Activated naive CD4-positive, alpha-beta T cell treated with anti-CD3 and anti-CD28 coated beads for 36 hours (primary cell): ENCODE measurements around the gene PSTPIP1. TPM values are rescaled to one million over a fixed set of nuclear protein-coding genes. Genes with fewer than 3 reads are reported as not detected.

ENCODE experiments used
- CTCF ChIA-PET: fragments of 350-600 bp; sonication (Branson Sonifier 250); formaldehyde crosslinking; loops from one replicate; lab custom pipeline; 2021; ENCODE audit warnings: antibody characterized with exemption; lab: Charles Lee
- DNase-seq: peaks from one replicate; pipeline ENCODE4 v3.0.0-alpha.2; 2020
- H3K27ac Mint-ChIP-seq: one replicate; pipeline ENCODE4 v1.8.0; 2021; ENCODE audit warnings: mild to moderate bottlenecking, mixed read lengths
- H3K27me3 Mint-ChIP-seq: one replicate; pipeline ENCODE4 v1.8.0; 2021; ENCODE audit warnings: low read depth, mixed read lengths
- H3K36me3 Mint-ChIP-seq: one replicate; pipeline ENCODE4 v1.8.0; 2021; ENCODE audit warnings: low read depth, mixed read lengths
- H3K4me1 Mint-ChIP-seq: one replicate; pipeline ENCODE4 v1.8.0; 2021; ENCODE audit warnings: low read depth, mixed read lengths
- H3K4me3 Mint-ChIP-seq: one replicate; pipeline ENCODE4 v1.8.0; 2021; ENCODE audit warnings: mild to moderate bottlenecking, moderate library complexity, mixed read lengths
- H3K9me3 Mint-ChIP-seq: one replicate; pipeline ENCODE4 v1.8.0; 2021; ENCODE audit warnings: mixed read lengths
- intact Hi-C: fragments of 100-400 bp; cut with micrococcal nuclease; formaldehyde crosslinking; loops from one replicate; pipeline ENCODE4 v1.15.1; 2023
- total RNA-seq, 2 experiments: library from RNA; stranded (reverse); gene quantifications; one replicate each; pipeline ENCODE4 v1.2.3, GENCODE V29; 2021

Gene PSTPIP1
- total RNA-seq, 2 experiments from 2014 or later, result 94.2 to 102 TPM

DNA sequence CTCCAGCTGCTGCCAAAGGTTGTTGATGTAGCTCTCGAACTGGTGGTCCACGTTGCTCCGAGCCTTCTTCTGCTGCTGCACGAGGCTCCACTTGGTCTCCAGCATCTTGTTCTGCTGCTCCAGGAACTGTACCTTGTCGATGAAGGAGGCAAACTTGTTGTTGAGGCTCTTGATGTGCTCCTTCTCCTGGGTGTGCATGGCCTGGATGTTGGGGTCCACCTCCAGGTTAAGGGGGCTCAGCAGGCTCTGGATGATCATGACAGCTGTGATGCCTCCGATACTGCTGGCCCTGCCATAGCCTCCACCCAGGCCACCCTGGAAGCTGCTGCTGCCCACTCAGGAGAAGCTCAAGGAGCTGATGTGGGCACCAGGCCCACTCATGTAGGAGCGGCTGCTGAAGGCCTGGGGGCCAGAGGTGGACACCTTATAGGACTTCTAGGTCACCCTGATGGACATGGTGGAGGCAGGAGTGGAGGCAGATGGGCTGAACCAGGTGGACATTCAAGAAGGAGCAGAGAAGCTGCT, 14.9 kb upstream of the PSTPIP1 start:
- Mint-ChIP-seq H3K9me3 (peaks cover 3% of the 10 kb centered on the region), H3K36me3 (no peaks in the 10 kb centered on the region), H3K27ac (no peak overlapping the region), H3K27me3 (no peaks in the 10 kb centered on the region), H3K4me1 (peaks cover 14% of the 10 kb centered on the region), H3K4me3 (no peak overlapping the region)
- CTCF ChIA-PET, result interaction anchor here (0.6 to 2.1 kb wide), 3 partner anchors 8 to 654 kb away, joined by 3 to 7 read pairs (median 3); no protein-coding TSS in a partner anchor
- DNase-seq, result no peak
- intact Hi-C loops, result no loop called here

GRCh38 chr15:76982356-76982755, 12.6 kb upstream of the PSTPIP1 start:
- Mint-ChIP-seq H3K9me3 (peaks cover 3% of the 10 kb centered on the region), H3K4me3 (no peak overlapping the region), H3K27ac (no peak overlapping the region), H3K4me1 (peaks cover 15% of the 10 kb centered on the region), H3K36me3 (no peaks in the 10 kb centered on the region), H3K27me3 (no peaks in the 10 kb centered on the region)
- intact Hi-C loops, result no loop called here
- no peak for DNase-seq
- CTCF ChIA-PET, result interaction anchor here (1.0 to 3.4 kb wide), 3 partner anchors 9 to 53 kb away, joined by 3 to 17 read pairs (median 5); no protein-coding TSS in a partner anchor

- intact Hi-C loops, result no loop called here
- H3K4me3 Mint-ChIP-seq, result no peak overlapping the region
- peaks cover 18% of the 10 kb centered on the region for H3K4me1 Mint-ChIP-seq
- no peak for DNase-seq
- H3K27me3 Mint-ChIP-seq, result no peaks in the 10 kb centered on the region
- H3K27ac Mint-ChIP-seq, result no peak overlapping the region
- CTCF ChIA-PET, result interaction anchor here (1.0 to 3.4 kb wide), 3 partner anchors 9 to 52 kb away, joined by 3 to 17 read pairs (median 5); no protein-coding TSS in a partner anchor
- peaks cover 3% of the 10 kb centered on the region for H3K9me3 Mint-ChIP-seq
- H3K36me3 Mint-ChIP-seq, result no peaks in the 10 kb centered on the region
These were observed 12.2 kb upstream of the PSTPIP1 start for GRCh38 chr15:76982756-76983155.

DNA sequence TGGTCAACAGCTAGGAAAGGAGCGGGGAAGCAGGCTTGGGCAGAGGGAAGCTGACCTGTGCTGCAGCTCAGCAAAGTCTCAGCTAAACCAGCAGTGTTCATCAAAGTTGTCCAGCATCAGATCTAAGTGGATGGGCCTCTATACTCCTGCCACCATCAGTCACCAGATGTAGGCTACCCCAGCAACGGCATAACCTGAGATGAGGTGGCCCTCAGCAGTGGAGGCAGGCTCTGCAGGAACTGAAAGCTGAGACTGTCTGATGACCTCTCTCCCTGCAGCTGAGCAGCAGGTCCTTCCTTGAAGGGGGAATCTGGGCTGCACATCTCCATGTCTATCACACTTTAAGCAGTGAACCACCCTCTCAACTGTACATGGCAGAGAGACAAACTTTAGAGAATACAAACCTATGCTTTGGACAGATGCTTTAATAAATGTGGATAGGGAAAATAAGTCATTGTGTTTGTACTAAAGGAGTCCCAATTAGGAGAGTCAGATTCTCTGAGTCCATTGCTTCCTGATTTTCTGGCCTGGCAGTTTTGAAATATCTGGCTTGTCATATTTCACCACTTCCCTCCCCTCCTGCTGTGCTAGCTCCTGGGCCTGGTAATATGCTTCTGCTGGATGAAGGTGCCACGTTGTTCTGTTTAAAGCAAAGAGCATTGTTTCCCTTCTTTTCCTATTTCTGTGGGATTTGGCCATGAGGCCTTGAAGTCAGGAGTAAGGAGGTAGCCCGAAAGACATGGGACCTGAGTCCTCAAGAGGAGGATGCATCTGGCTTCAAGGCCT, 11.1 kb upstream of the PSTPIP1 start:
- intact Hi-C loops, result no loop called here
- Mint-ChIP-seq H3K27ac (no peak overlapping the region), H3K27me3 (no peaks in the 10 kb centered on the region), H3K4me3 (no peak overlapping the region), H3K9me3 (no peaks in the 10 kb centered on the region), H3K4me1 (peaks cover 28% of the 10 kb centered on the region), H3K36me3 (no peaks in the 10 kb centered on the region)
- CTCF ChIA-PET, result interaction anchor here (1.0 to 3.4 kb wide), 3 partner anchors 10 to 51 kb away, joined by 3 to 17 read pairs (median 5); no protein-coding TSS in a partner anchor
- no peak for DNase-seq

- Mint-ChIP-seq H3K36me3 (no peaks in the 10 kb centered on the region), H3K4me3 (no peak overlapping the region), H3K9me3 (no peaks in the 10 kb centered on the region), H3K27ac (peak overlapping the region; percentile 50), H3K4me1 (peaks cover 40% of the 10 kb centered on the region), H3K27me3 (no peaks in the 10 kb centered on the region)
- CTCF ChIA-PET, result interaction anchor here (0.6 to 3.4 kb wide), 6 partner anchors 9 to 190 kb away, joined by 3 to 12 read pairs (median 4); no protein-coding TSS in a partner anchor
- intact Hi-C loops, result loop anchor here (5.0 kb wide), 1 partner anchor 79 kb away; the partner anchor contains the start of gene SCAPER
- DNase-seq, result peak; percentile 35
These were observed 8.2 kb upstream of the PSTPIP1 start for GRCh38 chr15:76986743-76987142.

GRCh38 chr15:76987276-76987675, 7.7 kb upstream of the PSTPIP1 start:
- Mint-ChIP-seq H3K4me1 (peaks cover 38% of the 10 kb centered on the region), H3K27me3 (no peaks in the 10 kb centered on the region), H3K9me3 (no peaks in the 10 kb centered on the region), H3K4me3 (no peak overlapping the region), H3K36me3 (no peaks in the 10 kb centered on the region), H3K27ac (peak overlapping the region; percentile 98)
- CTCF ChIA-PET, result interaction anchor here (0.6 to 3.4 kb wide), 12 partner anchors 8 to 189 kb away, joined by 3 to 12 read pairs (median 4); no protein-coding TSS in a partner anchor
- DNase-seq, result no peak
- intact Hi-C loops, result loop anchor here (5.0 kb wide), 1 partner anchor 80 kb away; the partner anchor contains the start of gene SCAPER

GRCh38 chr15:76987896-76988860, 6.7 kb upstream of the PSTPIP1 start:
- Mint-ChIP-seq H3K4me3 (peak overlapping the region; percentile 53), H3K9me3 (no peaks in the 10 kb centered on the region), H3K27ac (peak overlapping the region; percentile 98), H3K36me3 (no peaks in the 10 kb centered on the region), H3K4me1 (peaks cover 43% of the 10 kb centered on the region), H3K27me3 (no peaks in the 10 kb centered on the region)
- intact Hi-C loops, result loop anchor here (1.0 to 5.0 kb wide), 5 partner anchors 9 to 81 kb away; partner anchors contain the start of gene SCAPER
- peak; percentile 92 for DNase-seq
- CTCF ChIA-PET, result interaction anchor here (0.6 to 3.4 kb wide), 11 partner anchors 9 to 175 kb away, joined by 3 to 12 read pairs (median 4); no protein-coding TSS in a partner anchor

DNA sequence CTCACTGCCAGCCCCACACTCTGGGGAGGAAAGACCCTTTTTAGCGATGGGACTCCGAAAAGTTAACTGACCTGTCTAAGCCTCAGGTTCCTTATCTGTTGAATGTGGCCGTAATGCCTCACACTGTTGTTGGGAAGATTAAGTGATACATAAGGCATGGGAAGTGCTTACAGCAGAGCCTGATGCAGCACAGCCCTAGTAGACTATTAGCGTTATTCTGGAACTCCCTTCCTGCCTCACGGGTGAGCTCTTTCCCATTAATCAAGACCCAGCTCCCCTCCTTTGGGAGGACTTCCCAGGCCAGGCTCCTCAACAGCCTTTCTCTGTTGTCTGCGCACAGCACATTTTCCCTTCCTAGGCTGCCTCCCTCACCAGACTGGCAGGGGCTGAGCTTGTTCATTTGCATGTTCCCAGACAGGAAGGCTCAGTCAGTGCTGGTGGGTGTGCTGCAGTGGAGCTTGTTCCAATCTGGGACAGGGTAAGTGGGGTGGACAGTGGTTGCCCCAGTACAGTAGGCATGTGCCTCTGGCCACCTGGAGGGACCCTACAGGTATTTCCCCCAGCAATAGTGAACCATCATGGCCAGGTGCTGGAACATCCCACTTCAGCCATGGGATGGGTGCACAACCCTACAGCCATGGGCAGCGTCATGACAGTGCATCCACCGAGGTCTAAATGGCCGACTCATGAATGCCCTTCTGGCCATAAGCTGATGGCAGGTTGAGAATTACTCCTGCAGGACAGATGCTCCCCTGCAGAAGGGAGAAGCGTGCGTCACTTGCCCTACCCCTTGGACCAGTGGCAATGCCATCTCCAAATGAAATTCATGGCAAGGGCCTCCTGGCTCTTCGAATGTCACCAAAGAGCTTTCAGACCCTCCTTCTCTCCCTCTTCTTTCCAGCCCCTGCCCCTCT, 5.8 kb upstream of the PSTPIP1 start:
- intact Hi-C loops, result loop anchor here (1.0 to 5.0 kb wide), 5 partner anchors 8 to 82 kb away; partner anchors contain the start of gene SCAPER
- CTCF ChIA-PET, result interaction anchor here (0.7 to 3.4 kb wide), 8 partner anchors 10 to 80 kb away, joined by 3 to 12 read pairs (median 4); no protein-coding TSS in a partner anchor
- no peaks in the 10 kb centered on the region for H3K27me3 Mint-ChIP-seq
- H3K27ac Mint-ChIP-seq, result peak overlapping the region; percentile 98
- no peaks in the 10 kb centered on the region for H3K9me3 Mint-ChIP-seq
- H3K36me3 Mint-ChIP-seq, result no peaks in the 10 kb centered on the region
- peaks cover 53% of the 10 kb centered on the region for H3K4me1 Mint-ChIP-seq
- no peak for DNase-seq
- H3K4me3 Mint-ChIP-seq, result peak overlapping the region; percentile 5

DNA sequence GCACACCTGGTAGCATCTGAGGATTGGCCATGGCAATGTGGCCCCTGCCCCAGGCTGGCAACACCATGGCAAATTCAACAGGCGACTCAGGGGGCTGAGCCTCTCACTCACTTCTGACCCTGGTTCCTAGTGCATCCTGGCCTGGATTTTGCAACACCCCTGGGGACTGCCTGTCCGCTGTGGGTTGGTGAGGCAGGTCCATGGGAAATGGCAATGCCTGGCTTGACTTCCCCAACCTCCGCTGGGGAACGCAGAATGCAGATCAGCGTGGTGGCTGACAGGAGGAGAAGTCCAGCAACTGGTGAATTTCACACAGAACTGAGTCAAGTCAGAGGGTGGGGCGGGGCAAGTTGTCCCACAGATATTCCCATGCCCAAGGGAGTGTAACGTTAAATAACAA, 3.9 kb upstream of the PSTPIP1 start:
- intact Hi-C loops, result loop anchor here (10.0 kb wide), 2 partner anchors 1084 to 1536 kb away; partner anchors contain the start of genes SIN3A and TBC1D2B
- peaks cover 59% of the 10 kb centered on the region for H3K4me1 Mint-ChIP-seq
- H3K9me3 Mint-ChIP-seq, result no peaks in the 10 kb centered on the region
- peaks cover 4% of the 10 kb centered on the region for H3K36me3 Mint-ChIP-seq
- DNase-seq, result no peak
- H3K27ac Mint-ChIP-seq, result no peak overlapping the region
- no peaks in the 10 kb centered on the region for H3K27me3 Mint-ChIP-seq
- CTCF ChIA-PET, result no interaction called here
- no peak overlapping the region for H3K4me3 Mint-ChIP-seq

GRCh38 chr15:76991741-76992645, 2.9 kb upstream of the PSTPIP1 start:
- no peaks in the 10 kb centered on the region for H3K27me3 Mint-ChIP-seq
- CTCF ChIA-PET, result no interaction called here
- H3K4me1 Mint-ChIP-seq, result peaks cover 55% of the 10 kb centered on the region
- no peak overlapping the region for H3K4me3 Mint-ChIP-seq
- H3K27ac Mint-ChIP-seq, result no peak overlapping the region
- no peaks in the 10 kb centered on the region for H3K9me3 Mint-ChIP-seq
- H3K36me3 Mint-ChIP-seq, result peaks cover 4% of the 10 kb centered on the region
- intact Hi-C loops, result loop anchor here (10.0 kb wide), 2 partner anchors 1083 to 1537 kb away; partner anchors contain the start of genes SIN3A and TBC1D2B
- DNase-seq, result no peak
